GM18519 (cell line): ENCODE measurements around the gene MBD3L3.
"Not testable (repeated sequence)": the region's sequence is repeated elsewhere in the genome, so short reads cannot be mapped to it uniquely, and the experiment has no call there.

Experiments
- ATAC-seq: cut with Tn5 transposase; IDR thresholded peaks from one replicate; pipeline ENCODE4 v1.9.1; 2021; ENCODE audit warnings: mild to moderate bottlenecking, moderate library complexity; ENCODE audit not compliant: unreplicated experiment, low FRiP score

MBD3L3 gene

DNA sequence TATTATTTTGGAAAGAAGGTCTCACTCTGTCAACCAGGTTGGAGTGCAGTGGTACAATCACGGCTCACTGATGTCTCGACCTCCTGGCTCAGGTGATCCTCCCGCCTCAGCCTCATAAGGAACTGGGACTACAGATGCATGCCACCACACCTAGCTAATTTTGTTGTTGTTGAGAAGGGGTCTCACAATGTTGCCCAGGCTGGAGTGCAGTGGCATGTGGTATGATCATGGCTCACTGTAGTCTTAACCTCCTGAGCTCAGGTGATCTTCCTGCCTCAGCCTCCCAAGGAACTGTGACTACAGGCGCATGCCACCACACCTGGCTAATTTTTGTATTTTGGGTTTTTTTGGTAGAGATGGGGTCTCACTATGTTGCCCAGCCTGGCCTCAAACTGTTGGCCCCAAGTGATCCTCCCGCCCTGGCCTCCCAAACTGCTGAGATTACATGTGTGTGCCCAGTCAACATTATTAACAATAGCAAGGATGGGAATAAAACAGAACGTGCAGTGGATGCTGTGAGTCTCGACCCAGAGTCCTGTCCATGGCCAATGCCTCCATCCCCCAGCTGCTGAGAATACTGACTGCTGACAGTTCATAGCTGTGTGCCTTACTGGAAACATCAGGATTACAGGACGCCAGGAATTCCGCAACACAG is 5.4 kb upstream of the MBD3L3 start:
- ATAC-seq: no peak

DNA sequence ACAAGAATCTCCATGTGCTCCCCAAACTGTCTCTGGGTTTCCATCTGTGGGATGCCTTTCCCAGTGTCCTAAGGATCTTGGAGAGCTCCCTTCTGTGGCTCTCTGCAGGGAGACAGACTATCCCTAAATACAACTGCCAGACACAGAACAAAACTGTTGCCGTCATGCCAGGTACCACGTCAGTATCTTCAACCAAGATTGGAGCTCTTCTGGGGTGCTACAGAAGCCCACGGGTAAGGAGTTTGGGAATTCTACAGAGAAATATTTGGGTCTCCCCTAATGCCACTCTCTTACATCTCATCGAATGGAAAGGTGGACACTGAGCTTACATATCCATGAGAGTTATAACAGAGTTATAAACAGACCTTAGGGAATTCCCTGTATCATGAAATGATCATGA is 4.9 kb upstream of the MBD3L3 start:
- ATAC-seq: no peak

DNA sequence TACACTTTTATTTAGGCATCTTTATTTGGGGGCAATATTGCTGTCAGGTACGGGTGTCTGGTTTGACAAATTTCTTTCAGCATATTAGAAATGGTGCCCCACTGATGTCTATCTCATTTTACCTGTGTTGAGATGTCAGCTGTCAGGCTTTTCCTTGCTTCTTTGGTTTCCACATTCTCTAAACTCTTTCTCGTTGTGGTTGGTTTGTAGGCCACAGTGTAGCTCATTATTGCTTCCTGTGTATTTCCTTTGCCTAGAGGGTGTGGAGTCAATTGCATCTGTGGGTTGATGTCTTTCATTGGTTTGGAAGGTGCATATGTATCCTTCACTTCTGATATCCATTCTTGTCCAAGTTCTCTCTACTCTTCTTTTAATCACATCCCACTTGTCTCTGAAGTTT is 1.5 kb upstream of the MBD3L3 start:
- ATAC-seq: not testable (repeated sequence)

DNA sequence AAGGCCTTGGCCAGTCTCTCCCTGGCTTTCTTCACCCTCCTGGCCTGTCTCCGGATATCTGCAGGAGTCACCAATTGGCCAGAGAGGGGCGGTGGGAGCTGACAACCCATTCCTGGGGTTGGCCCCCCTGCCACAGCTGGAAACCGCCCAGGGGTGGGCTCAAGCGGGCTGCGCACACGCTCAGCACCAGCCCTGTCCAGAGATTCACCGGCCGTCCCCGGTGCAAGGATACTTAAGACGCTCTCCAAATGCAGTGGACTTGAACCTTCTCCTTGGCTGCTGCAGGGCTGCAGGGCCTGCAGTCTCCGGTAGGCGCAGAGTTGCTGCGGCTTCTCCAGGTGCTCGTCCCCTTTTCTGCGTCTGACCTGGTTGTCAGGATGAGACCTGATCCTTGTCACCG is 2.1 kb downstream of the MBD3L3 start:
- ATAC-seq: not testable (repeated sequence)

DNA sequence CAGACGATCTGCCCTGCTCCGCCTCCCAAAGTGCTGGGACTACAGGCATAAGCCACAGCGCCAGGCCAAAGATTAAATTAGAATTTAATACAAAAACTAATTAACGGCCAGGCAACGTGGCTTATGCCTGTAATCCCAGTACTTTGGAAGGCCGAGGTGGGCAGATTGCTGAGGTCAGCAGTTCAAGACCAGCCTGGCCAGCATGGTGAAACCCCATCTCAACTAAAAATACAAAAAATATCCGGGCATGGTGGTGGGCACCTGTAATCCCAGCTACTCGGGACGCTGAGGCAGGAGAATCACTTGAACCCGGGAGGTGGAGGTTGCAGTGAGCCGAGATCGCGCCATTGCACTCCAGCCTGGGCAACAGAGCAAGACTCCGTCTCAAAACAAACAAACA is 2.8 kb downstream of the MBD3L3 start:
- not testable (repeated sequence) for ATAC-seq

DNA sequence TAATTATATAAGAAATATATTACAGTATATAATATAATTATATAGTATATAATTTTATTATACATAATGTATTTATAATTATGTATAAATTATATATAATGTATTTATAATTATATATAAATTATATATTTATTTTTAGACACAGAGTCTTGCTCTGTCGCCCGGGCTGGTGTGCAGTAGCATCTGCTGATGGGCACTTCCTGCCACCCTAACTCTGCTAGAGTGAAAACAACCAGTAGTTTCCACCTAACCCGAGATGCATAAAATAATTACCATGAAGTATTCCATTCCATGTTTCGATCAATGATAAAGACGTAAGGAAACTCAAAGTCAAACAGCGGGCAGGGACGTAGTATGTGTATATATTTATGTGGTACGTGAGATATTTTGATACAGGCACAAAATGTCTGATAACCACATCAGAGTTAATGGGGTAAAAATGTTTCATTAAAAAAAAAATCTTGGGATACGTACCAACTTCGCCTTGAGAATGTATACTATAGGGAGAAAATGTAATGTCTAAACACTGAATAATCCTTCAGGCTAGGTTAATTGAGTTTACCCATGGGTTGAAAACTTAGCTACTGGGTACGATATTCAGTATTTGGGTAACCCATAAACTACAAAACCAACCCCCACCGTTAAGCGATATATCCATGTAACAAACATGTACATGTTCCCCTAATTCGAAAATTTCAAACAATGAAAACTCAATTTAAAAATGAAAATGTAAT is 3.7 kb downstream of the MBD3L3 start:
- not testable (repeated sequence) for ATAC-seq

DNA sequence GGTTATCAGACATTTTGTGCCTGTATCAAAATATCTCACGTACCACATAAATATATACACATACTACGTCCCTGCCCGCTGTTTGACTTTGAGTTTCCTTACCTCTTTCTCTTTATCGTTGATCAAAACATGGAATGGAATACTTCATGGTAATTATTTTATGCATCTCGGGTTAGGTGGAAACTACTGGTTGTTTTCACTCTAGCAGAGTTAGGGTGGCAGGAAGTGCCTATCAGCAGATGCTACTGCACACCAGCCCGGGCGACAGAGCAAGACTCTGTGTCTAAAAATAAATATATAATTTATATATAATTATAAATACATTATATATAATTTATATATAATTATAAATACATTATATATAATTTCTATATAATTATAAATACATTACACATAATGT is 5.6 kb downstream of the MBD3L3 start:
- not testable (repeated sequence) for ATAC-seq

DNA sequence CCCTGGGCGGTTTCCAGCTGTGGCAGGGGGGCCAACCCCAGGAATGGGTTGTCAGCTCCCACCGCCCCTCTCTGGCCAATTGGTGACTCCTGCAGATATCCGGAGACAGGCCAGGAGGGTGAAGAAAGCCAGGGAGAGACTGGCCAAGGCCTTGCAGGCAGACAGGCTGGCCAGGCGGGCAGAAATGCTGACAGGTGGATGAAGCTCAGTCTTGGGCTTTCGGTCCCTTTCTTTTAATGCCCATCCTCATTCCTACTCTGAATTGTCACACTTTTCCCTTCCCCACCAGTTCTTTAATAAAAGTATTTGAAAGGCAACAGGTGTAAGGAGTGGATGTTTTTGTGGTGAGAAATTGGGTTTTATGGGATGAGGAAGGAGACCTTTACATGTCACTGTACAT is 7.1 kb downstream of the MBD3L3 start:
- ATAC-seq: not testable (repeated sequence)

DNA sequence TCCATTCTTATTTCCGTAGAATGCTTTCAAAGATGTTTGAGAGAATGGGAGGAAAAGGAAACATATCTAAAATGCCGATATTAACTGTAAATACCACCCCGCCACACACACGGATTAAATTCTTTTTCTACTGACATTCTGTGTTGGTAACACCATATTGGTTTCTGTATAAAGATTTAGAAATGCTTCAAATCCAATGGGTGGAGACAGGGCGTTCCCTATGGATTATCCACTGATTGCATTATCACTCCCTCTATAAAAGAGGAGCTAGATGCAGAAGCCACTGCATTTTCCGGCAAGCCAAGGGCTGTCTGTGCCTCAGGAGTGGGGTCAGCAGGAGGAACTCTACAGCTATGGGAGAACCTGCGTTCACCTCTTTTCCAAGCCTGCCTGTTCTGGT is 9.5 kb downstream of the MBD3L3 start, which contains the start of gene MBD3L2:
Gene MBD3L2, plus strand, starts transcription at position 301 of the 400 bp plus-strand sequence. Its CDS starts 53 bp downstream, at position 354.
- ATAC-seq: not testable (repeated sequence)

DNA sequence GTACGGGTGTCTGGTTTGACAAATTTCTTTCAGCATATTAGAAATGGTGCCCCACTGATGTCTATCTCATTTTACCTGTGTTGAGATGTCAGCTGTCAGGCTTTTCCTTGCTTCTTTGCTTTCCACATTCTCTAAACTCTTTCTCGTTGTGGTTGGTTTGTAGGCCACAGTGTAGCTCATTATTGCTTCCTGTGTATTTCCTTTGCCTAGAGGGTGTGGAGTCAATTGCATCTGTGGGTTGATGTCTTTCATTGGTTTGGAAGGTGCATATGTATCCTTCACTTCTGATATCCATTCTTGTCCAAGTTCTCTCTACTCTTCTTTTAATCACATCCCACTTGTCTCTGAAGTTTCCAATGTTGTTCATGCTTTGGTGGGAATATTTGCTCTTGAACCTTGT is 16.9 kb downstream of the MBD3L3 start:
- ATAC-seq: not testable (repeated sequence)

DNA sequence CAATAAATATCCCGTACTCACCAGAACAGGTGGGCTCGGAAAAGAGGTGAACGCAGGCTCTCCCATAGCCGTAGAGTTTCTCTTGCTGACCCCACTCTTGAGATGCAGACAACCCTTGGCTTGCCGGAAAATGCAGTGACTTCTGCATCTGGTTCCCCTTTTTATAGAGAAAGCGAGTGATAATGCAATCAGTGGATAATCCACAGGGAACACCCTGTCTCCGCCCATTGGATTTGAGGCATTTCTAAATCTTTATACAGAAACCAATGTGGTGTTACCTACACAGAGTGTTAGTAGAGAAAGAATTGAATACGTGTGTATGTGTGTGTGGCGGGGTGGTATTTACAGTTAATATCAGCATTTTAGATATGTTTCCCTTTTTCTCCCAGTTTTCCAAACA is 18.4 kb downstream of the MBD3L3 start, which contains the start of gene MBD3L4:
Gene MBD3L4, minus strand, starts transcription at position 101 of the 400 bp plus-strand sequence. Its CDS starts 35 bp downstream, at position 66.
- not testable (repeated sequence) for ATAC-seq

DNA sequence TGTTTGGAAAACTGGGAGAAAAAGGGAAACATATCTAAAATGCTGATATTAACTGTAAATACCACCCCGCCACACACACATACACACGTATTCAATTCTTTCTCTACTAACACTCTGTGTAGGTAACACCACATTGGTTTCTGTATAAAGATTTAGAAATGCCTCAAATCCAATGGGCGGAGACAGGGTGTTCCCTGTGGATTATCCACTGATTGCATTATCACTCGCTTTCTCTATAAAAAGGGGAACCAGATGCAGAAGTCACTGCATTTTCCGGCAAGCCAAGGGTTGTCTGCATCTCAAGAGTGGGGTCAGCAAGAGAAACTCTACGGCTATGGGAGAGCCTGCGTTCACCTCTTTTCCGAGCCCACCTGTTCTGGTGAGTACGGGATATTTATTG is 28.2 kb downstream of the MBD3L3 start, which contains the start of gene MBD3L5:
Gene MBD3L5, plus strand, starts transcription at position 301 of the 400 bp plus-strand sequence. Its CDS starts 34 bp downstream, at position 335.
- not testable (repeated sequence) for ATAC-seq

DNA sequence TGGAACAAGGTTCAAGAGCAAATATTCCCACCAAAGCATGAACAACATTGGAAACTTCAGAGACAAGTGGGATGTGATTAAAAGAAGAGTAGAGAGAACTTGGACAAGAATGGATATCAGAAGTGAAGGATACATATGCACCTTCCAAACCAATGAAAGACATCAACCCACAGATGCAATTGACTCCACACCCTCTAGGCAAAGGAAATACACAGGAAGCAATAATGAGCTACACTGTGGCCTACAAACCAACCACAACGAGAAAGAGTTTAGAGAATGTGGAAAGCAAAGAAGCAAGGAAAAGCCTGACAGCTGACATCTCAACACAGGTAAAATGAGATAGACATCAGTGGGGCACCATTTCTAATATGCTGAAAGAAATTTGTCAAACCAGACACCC is 29.7 kb downstream of the MBD3L3 start:
- not testable (repeated sequence) for ATAC-seq

DNA sequence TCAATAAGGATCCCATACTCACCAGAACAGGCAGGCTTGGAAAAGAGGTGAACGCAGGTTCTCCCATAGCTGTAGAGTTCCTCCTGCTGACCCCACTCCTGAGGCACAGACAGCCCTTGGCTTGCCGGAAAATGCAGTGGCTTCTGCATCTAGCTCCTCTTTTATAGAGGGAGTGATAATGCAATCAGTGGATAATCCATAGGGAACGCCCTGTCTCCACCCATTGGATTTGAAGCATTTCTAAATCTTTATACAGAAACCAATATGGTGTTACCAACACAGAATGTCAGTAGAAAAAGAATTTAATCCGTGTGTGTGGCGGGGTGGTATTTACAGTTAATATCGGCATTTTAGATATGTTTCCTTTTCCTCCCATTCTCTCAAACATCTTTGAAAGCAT is 37.1 kb downstream of the MBD3L3 start, which contains the start of gene MBD3L2B:
Gene MBD3L2B, minus strand, starts transcription at position 101 of the 400 bp plus-strand sequence. Its CDS starts 34 bp downstream, at position 67.
- ATAC-seq: not testable (repeated sequence)

DNA sequence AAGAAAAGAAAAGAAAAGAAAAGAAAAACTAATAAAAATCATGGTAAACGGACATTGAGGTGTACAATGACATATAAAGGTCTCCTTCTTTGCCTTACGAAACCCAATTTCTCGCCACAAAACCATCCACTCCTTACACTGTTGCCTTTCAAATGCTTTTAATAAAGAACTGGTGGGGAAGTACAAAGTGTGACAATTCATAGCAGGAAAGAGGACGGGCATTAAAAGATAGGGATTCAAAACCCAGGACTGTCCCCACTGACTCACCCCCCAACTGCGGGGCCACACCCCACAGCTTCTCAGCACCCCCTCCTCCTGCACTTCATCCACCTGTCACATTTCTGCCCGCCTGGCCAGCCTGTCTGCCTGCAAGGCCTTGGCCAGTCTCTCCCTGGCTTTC is 39.6 kb downstream of the MBD3L3 start:
- no peak for ATAC-seq

DNA sequence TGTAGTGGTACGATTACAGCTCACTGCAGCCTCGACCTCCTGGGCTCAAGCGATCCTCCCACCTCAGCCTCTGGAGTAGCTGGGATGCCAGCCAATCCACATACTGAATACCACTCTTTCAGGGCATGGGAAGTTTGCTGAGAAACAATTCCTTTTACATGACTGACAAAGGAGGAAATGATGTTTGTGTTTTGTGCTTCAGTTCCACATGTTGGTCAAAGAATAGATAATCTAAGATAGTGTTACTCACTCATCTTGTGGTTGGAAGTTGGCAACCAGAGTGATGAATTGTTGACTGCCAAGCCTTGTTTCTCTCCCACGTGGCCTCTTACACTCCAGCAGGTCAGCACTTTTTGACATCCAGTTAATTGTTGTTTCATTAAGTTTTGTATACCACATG is 44.8 kb downstream of the MBD3L3 start:
- no peak for ATAC-seq

DNA sequence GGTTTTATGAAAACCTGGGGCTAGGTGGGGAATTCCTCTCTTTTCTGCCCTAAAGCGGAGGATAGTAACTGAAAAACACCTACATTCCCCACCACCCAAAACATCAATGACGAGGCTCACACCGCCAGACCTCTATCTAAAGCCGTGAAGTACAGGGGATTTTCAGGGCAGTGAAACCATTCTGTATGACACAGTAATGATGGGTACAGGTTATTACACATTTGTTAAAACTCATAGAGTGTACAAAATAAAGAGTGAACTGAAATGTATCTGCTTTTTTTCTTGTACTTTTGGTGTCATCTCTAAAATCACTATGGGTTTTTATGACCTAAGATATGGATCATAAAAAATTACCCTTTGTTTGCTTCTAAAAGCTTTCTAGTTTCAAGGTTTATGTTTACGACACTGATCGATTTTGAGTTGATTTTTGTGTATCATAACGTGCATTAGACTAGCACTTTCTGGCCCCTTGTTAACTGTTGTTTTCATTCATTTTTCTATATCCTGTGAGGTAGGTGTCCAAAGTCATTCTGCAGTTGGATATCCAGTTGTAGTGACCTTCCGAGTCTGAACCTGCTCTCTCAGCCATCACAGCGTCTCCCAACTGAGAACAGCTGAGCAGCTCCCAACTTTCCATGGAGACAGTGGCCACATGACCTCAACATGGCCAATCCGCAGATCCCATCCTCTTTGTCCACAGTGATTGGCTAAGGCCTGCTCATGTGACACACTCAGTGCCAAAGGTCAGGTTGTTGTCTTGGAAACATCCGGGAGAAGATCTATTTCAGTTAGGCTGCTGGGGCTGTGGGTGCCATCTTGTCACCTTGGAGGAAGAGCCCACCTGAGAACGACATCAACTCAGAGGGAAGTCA is 47.5 kb downstream of the MBD3L3 start:
- no peak for ATAC-seq

DNA sequence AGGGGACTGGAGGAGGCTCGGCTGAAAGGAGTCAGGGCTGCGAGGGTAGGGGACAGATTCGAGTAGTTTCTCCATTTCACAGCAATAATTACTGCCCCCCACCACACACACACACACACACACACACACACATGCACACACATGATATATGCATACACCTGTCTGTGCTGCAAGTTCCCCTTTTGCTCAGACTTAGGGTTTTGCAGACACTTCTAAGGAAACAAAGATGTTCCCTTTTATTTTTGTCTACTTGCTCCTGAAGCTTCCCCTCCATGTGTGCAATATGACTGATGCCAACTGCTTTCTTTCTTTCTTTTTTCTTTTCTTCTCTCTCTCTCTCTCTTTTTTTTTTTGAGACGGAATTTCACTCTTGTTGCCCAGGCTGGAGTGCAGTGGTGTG is 50.6 kb downstream of the MBD3L3 start:
- ATAC-seq: no peak
